Stimulated activated CD8-positive, alpha-beta memory T cell treated with anti-CD3 and anti-CD28 coated beads, Interleukin-15, amount 100 ng/mL, for 1 hour (primary cell): ENCODE measurements around the gene HMOX1.
"Not testable (repeated sequence)": the region's sequence is repeated elsewhere in the genome, so short reads cannot be mapped to it uniquely, and the experiment has no call there.

Experiments used
- DNase-seq: peaks from one replicate; pipeline ENCODE4 v3.0.0-alpha.2; 2020; ENCODE audit warnings: low read depth

Gene HMOX1

GRCh38 chr22:35435201-35435740 is 54.4 kb downstream of the HMOX1 start:
- no peak for DNase-seq

GRCh38 chr22:35436421-35436820 is 55.5 kb downstream of the HMOX1 start:
- DNase-seq: no peak

- no peak for DNase-seq
Observed at GRCh38 chr22:35437049-35437448, 56.2 kb downstream of the HMOX1 start.

- not testable (repeated sequence) for DNase-seq
Observed at GRCh38 chr22:35438673-35439364, 57.9 kb downstream of the HMOX1 start.

- no peak for DNase-seq
Observed at GRCh38 chr22:35439365-35439717, 58.4 kb downstream of the HMOX1 start.

- no peak for DNase-seq
Observed at GRCh38 chr22:35440129-35440528, 59.2 kb downstream of the HMOX1 start.

- no peak for DNase-seq
Observed at GRCh38 chr22:35441489-35442100, 60.7 kb downstream of the HMOX1 start.

GRCh38 chr22:35442471-35442870 is 61.6 kb downstream of the HMOX1 start:
- DNase-seq: no peak

- DNase-seq: no peak
Observed at GRCh38 chr22:35443338-35443737, 62.4 kb downstream of the HMOX1 start.
